ENCODE results near the gene OR6S1. TPM values are rescaled to one million over a fixed set of nuclear protein-coding genes. Genes with fewer than 3 reads are reported as not detected.

OR6S1 gene
- total RNA-seq, 1 donor from 2014 or later: not detected

DNA sequence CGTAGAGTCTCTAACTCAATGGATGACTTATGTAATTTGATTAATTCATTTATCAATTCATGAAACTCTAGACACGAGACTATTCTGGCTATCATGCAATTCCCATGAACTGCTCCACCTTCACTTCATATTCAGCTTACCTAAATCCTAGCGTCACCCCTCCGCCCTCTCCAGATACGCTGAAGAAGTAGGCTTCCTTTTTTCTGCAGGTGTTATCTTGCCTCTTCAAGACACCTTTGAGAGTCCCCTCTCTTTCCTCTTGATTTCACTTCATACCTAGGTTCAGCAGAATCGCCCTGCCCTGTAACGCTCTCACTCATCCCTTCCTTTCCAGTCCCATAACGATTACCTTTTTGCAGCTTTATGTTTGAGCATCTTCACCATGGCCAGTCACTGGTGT, 38.9 kb upstream of the OR6S1 start:
- Histone ChIP-seq H3K4me1 (peaks cover 22% of the 10 kb centered on the region), H3K27me3 (no peaks in the 10 kb centered on the region), H3K9me3 (no peaks in the 10 kb centered on the region), H3K27ac (peak overlapping the region; percentile 99), H3K36me3 (no peaks in the 10 kb centered on the region), H3K4me3 (no peak overlapping the region)
- TF ChIP-seq, protein P1, sequence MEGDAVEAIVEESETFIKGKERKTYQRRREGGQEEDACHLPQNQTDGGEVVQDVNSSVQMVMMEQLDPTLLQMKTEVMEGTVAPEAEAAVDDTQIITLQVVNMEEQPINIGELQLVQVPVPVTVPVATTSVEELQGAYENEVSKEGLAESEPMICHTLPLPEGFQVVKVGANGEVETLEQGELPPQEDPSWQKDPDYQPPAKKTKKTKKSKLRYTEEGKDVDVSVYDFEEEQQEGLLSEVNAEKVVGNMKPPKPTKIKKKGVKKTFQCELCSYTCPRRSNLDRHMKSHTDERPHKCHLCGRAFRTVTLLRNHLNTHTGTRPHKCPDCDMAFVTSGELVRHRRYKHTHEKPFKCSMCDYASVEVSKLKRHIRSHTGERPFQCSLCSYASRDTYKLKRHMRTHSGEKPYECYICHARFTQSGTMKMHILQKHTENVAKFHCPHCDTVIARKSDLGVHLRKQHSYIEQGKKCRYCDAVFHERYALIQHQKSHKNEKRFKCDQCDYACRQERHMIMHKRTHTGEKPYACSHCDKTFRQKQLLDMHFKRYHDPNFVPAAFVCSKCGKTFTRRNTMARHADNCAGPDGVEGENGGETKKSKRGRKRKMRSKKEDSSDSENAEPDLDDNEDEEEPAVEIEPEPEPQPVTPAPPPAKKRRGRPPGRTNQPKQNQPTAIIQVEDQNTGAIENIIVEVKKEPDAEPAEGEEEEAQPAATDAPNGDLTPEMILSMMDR (IDR thresholded peaks at IDR 0.05): no peak
- TF ChIP-seq POLR2A (IDR thresholded peaks at IDR 0.05) (no peak), POLR2AphosphoS5 (IDR thresholded peaks at IDR 0.05; ENCODE audit: insufficient read depth in 1 of 2, low read depth in 1 of 2) (no peak)
- DNase-seq (ENCODE audit: extremely low spot score in 2 of 2): no peak
- intact Hi-C loops (cut with DNase I): loop anchor here (5.0 kb wide), 4 partner anchors 48 to 338 kb away; partner anchors contain the start of genes PARP2, PIP4P1 and TEP1

DNA sequence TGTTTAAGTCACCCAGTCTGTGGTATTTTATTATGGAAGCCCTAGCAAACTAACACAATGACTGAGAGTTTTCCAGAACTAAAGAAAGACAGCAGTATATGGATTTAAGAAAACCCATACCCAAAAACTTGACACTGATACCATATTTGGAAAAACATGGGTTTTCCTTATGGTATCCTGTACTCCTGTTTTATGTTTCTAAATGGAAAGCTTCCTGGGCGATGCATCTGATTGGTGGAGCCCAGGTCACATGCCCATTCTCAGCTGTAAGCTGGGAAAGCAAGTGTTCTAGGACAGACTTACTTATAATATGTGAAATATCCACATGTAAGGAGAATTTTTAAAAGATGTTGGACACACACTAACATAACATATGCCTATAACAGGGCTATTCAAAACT, 38.4 kb upstream of the OR6S1 start:
- H3K36me3 ChIP-seq: no peaks in the 10 kb centered on the region
- no peak for DNase-seq (ENCODE audit: extremely low spot score in 2 of 2)
- H3K27ac ChIP-seq: no peak overlapping the region
- no peaks in the 10 kb centered on the region for H3K27me3 ChIP-seq
- H3K4me3 ChIP-seq: no peak overlapping the region
- peaks cover 18% of the 10 kb centered on the region for H3K4me1 ChIP-seq
- H3K9me3 ChIP-seq: no peaks in the 10 kb centered on the region
- TF ChIP-seq POLR2AphosphoS5 (IDR thresholded peaks at IDR 0.05; ENCODE audit: insufficient read depth in 1 of 2, low read depth in 1 of 2) (no peak), POLR2A (IDR thresholded peaks at IDR 0.05) (no peak)
- TF ChIP-seq, protein P1 (IDR thresholded peaks at IDR 0.05): no peak
- intact Hi-C loops (cut with DNase I): loop anchor here (5.0 kb wide), 4 partner anchors 48 to 338 kb away; partner anchors contain the start of genes PARP2, PIP4P1 and TEP1

DNA sequence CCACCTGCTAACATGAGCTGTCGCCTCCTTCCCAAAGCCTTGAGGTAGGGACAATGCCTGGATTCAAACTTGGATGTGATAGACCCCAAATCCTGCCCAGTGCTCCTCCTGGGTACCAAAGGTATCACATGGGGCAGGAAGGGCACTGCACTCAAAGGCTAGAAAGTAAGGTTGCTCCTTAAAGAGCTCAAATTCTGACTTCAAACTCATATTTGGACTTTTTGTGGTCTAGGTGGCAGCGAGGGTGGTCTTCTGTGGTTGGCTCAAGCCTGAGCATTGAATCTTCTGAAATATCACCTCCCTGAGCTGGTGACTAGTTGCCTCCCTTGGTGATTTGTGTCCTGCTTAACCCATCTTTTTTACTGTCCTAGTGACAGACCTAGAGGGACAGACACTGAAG, 34.6 kb upstream of the OR6S1 start:
- Histone ChIP-seq H3K9me3 (no peaks in the 10 kb centered on the region), H3K27me3 (no peaks in the 10 kb centered on the region), H3K36me3 (no peaks in the 10 kb centered on the region), H3K4me3 (no peak overlapping the region), H3K27ac (no peak overlapping the region), H3K4me1 (peaks cover 16% of the 10 kb centered on the region)
- DNase-seq (ENCODE audit: extremely low spot score in 2 of 2): no peak
- intact Hi-C loops (cut with DNase I): no loop called here
- TF ChIP-seq POLR2A (IDR thresholded peaks at IDR 0.05): no peak
- TF ChIP-seq, protein P1 (IDR thresholded peaks at IDR 0.05): no peak

DNA sequence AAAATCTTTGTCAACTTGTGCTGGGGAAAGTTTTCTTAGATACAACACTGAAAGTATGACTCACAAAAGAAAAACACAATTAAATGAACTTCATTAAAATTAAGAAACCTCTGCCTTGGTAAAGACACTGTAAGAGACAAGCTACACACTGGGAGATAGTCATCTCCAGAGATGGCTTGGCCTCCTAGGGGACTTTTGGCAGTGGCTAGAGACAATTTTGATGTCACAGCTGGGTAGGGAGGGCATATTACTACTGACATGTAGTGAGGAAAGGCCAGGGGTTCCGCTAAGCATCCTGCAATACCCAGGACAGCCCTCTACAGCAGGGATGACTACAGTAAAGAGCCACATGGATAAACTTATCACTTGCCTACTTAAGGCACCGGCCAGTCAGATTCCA, 34.2 kb upstream of the OR6S1 start:
- Histone ChIP-seq H3K4me1 (peaks cover 12% of the 10 kb centered on the region), H3K36me3 (no peaks in the 10 kb centered on the region), H3K9me3 (no peaks in the 10 kb centered on the region), H3K27ac (no peak overlapping the region), H3K4me3 (no peak overlapping the region), H3K27me3 (no peaks in the 10 kb centered on the region)
- TF ChIP-seq POLR2A (IDR thresholded peaks at IDR 0.05): no peak
- no peak for DNase-seq (ENCODE audit: extremely low spot score in 2 of 2)
- intact Hi-C loops (cut with DNase I): no loop called here

DNA sequence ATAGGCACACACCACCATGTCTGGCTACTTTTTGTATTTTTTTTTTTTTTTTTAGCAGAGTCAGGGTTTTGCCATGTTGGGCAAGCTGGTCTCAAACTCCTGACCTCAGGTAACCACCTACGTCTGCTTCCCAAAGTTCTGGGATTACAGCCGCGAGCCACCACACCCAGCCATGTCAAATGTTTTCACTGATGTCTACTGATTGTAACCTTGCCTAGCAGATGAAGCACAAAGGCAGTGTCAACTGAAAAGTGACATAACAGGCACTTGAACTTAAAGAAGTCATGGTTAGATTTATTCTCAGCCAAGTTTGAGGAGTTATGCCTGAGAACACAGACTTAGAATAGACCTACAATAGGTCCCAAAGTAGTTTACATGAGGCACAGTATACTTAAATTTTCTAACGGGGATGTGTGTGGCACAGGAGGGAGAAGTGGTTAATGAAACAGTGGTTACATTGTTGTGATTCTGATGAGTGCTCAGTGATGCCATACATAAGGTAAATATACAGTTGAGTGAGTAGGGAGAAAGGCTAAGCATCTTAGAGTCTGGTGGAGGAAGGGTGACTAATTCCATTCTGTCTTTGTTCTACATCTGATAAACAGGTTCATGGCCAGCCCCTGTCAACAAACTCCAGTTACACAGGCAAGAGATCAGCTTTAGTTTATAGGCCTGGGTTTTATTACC, 30.2 kb upstream of the OR6S1 start:
- no peak for DNase-seq (ENCODE audit: extremely low spot score in 2 of 2)
- intact Hi-C loops (cut with DNase I): no loop called here
- no peak overlapping the region for H3K27ac ChIP-seq

DNA sequence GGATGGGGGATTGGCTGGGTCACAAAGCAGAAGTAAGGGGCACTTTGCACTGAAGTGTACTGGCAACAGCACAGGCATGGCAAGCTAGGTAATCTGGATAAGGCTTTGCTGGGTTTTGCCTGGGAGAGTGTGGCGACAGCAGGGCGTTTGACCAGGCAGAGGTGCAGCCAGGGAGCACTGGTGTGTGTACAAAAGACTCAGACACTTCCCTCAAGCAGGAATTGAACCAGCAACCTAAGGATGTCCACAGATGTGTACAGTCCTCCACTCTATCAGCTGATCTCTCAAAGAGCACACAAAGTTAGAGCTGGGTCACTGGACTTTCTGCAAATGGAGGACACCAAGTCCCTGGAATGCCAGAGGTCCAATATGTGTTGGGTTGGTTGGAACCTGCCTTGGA, 27.5 kb upstream of the OR6S1 start:
- Histone ChIP-seq H3K4me3 (no peak overlapping the region), H3K27ac (no peak overlapping the region), H3K27me3 (no peaks in the 10 kb centered on the region), H3K36me3 (no peaks in the 10 kb centered on the region), H3K4me1 (no peaks in the 10 kb centered on the region), H3K9me3 (no peaks in the 10 kb centered on the region)
- DNase-seq (ENCODE audit: extremely low spot score in 2 of 2): no peak
- TF ChIP-seq POLR2AphosphoS5 (IDR thresholded peaks at IDR 0.05; ENCODE audit: insufficient read depth in 1 of 2, low read depth in 1 of 2): no peak
- no peak for TF ChIP-seq POLR2A (IDR thresholded peaks at IDR 0.05)
- TF ChIP-seq, protein P1 (IDR thresholded peaks at IDR 0.05): no peak
- intact Hi-C loops (cut with DNase I): no loop called here

More for the DNA sequence above, 30.2 kb upstream of the OR6S1 start:
- TF ChIP-seq POLR2AphosphoS5 (IDR thresholded peaks at IDR 0.05; ENCODE audit: insufficient read depth in 1 of 2, low read depth in 1 of 2): no peak
- Histone ChIP-seq H3K4me3 (no peak overlapping the region), H3K9me3 (no peaks in the 10 kb centered on the region), H3K27me3 (no peaks in the 10 kb centered on the region), H3K4me1 (no peaks in the 10 kb centered on the region), H3K36me3 (no peaks in the 10 kb centered on the region)

Data from vagina (tissue), 2 donors.